Fibroblast of lung (primary cell): Measurements from ENCODE around the gene MBNL2.

Experiments
- CTCF ChIP-seq, 2 donors: IDR thresholded peaks in 1 of 2; conservative IDR thresholded peaks in 1 of 2; 1 replicate in 1 of 2; 2 replicates in 1 of 2; pipeline ENCODE4 v1.5.1; 2011 to 2012; ENCODE audit warnings: low read length in 2 of 2, control low read depth in 1 of 2, inconsistent platforms in 1 of 2, low read depth in 1 of 2, mild to moderate bottlenecking in 1 of 2
- EZH2 ChIP-seq: IDR thresholded peaks from 2 replicates; pipeline ENCODE4 v1.5.1; 2012; ENCODE audit warnings: low read length, control low read depth, mild to moderate bottlenecking; ENCODE audit errors: missing control alignments

GRCh38 chr13:97386801-97387484 is 164.8 kb downstream of the MBNL2 start:
- no peak for TF ChIP-seq CTCF (conservative IDR thresholded peaks at IDR 0.05 in 1 of 2, IDR thresholded peaks at IDR 0.05 in 1 of 2; ENCODE audit: low read depth in 1 of 2, low read length in 2 of 2)
- TF ChIP-seq EZH2, result no peak
